ENCODE results near the gene KIF18B.
"Not testable (repeated sequence)": the region's sequence is repeated elsewhere in the genome, so short reads cannot be mapped to it uniquely, and the experiment has no call there.

Gene KIF18B

DNA sequence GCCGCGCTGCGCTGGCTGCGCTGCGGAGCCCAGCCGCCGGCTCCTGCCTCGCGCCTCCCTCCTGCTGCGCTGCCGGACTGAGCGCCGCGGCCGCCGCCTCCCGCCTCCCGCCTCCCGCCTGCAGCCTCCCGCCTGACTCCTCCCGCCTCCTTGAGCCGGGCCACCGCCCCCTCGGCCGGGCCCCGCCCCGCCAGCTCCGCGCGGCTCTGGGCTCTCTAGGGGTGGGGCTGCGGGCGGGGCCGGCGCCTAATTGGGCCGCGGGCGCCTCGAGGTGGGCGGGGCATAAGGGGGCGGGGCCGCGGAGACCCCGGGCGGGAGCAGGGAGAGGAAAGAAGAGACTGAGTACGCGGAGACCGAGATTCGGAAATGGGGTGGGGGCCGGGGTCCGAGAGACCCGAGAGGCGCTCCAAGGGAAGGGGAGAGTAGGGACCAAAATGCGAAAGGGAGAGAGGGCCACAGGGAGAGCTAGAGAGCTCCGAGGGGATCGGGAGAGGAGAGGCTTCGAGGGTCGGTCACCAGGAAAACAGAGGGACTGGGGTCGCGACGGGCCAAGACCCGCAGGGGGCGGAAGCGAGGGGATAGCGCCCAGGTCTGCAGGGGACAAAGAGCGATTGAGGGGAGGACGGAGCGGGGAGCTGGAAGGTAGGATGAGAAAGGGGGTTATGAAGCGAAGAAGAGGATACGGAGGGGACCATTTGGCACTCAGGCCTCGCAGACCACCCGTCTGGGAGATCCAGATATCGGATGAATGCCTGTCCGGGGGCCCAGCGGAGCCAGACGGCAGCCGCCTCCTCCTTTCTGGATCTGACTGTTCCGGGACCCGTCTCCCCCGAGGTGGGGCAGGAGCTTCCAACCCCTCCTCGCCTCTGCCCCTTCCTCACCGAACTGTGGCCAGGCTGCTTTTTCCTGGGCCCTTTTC is 20.9 kb upstream of the KIF18B start, which contains the start of gene C1QL1:
C1QL1 (minus strand) TSS at position 79 of the 919 bp plus-strand sequence. CDS start 255 bp downstream, outside the sequence.
- DNase-seq: peak; percentile 83

DNA sequence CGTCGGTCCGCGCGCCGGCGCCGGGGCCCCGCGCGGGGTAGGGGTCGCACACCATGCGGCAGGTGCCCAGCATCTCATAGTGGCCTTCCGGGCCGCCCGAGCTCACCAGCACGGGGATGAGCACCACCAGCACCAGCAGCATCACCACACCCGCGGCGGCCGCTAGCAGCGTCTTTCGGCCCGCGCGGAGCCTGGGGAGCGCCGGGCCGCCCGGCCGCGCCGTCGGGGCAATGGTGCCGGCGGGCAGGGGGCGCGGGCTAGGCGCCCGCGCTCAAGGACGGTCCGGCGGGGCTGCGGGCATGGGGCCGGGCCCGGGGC is 20.3 kb upstream of the KIF18B start:
- DNase-seq: no peak

DNA sequence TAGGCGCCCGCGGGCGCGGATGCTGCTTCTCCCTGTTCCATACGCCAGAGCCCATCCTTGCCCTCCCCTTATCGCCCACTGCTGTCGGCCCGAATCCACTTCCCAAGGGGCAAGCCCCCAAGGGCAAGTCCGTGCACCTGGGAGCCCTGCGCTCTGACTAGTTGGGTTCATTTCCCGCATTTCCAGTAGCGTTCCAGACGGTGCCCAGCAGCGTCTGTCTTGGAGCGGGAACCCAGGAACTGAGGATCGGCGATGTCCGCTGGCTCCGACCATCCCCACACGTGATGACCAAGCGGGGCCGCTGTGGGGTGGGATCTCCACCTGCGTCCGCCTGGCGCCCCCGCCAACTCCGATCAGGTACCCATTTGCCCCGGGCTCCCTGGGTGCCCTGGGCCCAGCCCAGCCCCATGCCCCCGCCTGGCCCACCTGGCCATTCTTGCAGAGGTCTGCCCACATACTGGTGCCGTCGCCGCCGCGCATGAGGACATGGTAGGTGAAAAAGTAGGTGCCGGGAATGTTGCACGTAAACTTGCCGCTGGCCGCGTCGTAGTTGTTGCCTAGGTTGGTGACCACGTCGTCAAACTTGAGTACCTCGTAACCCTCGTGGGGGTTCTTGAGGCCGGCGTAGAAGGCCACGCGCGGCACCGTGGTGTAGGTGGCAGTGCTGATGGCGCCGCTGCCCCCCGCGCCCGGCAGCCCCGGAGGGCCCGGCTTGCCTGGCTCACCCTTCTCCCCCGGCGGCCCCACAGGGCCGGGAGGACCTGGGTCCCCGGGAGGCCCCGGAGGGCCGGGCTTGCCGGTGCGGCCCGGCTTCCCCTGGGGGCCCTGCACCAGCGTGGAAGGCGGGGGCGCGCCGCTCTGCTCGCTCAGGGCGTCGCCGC is 19.7 kb upstream of the KIF18B start:
- DNase-seq: no peak

GRCh38 chr17:44966348-44967025 is 18.9 kb upstream of the KIF18B start:
- no peak for DNase-seq

- no peak for DNase-seq
Measured at GRCh38 chr17:44965481-44966234, 18.1 kb upstream of the KIF18B start.

- DNase-seq: no peak
Measured at GRCh38 chr17:44961921-44962350, 14.4 kb upstream of the KIF18B start.

- no peak for DNase-seq
Measured at GRCh38 chr17:44960691-44961090, 13.1 kb upstream of the KIF18B start.

GRCh38 chr17:44959821-44960531 is 12.4 kb upstream of the KIF18B start:
- no peak for DNase-seq

DNA sequence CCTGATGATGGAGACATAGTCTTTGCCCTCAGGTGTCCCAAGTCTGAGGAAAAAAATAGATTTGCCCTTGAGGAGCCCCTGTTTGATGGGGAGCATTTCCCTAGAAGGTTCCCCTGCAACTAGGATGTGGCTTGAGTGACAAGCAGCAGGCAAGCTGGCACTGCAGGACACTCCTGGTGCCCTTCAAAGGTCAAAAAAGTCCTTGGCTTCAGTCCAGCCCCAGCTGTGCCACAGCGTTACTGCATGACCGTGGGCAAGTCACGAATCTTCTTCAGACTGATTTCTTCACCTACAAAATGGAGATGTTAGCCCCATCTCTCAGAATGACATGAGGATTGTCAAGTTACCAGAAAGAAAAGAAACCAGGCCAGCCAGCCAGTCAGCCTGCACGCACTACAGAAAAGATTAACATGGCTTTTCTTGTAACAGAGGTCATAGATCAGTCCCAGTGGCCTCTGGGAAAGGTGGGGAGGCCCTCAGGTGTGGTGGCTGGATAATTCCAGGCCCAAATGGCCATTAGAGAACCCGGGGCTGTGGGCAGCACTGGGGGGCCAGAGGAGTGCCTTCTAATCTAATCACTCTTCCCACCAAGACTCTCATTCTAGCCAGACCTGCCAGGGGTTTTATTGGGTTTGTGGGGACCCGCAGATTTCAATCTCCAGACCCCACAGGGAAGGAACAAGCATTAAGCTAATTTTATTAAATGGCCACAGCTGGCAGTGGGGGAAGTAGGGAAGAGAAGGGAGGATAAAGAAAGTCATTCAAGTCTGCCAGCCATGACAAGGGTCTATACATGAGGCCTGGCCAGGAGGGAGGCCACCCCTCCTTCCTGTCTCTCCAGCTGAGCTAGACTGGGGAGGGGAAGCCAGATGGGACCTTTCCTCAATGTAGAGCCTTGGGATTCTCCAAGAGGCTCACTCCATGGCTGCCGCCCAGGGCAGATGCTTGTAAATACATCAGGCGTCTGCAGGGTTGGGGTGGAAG is 9.7 kb upstream of the KIF18B start:
- no peak for DNase-seq

DNA sequence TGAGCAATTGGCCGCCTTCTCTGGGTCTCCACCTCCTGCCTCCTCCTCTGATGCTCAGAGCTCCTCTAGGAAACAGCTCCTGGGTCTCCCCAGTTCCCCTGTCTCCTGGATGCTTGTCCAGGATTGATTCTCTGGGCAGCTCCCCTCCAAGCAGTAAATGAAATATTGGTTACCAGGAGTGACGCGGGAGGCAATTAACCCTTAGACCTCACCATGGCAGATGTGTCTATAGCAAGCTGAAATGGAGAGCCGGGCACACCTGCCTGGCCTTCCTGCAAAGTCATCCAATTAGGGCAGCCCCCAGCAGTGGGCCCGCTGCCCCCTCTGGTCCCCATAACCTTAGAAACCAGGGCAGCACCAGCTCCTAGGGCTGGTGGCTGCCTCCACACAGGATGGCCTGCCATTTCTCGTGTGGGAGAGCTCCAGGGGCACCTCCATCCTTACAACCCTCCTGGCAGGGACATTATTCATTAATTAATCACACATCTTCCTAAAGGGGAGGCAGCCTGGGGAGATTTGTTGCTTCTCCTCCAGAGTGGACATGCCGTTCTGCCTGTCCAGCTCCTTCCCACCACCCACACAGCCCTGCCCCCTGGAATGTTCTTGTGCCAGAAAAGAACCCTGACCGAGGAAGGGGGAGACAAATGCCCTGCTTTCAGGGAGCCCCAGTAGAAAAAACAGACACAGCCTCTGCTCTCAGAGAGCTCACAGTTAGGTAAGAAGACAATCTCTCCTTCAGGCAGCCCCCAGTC is 8.3 kb upstream of the KIF18B start:
- no peak for DNase-seq

DNA sequence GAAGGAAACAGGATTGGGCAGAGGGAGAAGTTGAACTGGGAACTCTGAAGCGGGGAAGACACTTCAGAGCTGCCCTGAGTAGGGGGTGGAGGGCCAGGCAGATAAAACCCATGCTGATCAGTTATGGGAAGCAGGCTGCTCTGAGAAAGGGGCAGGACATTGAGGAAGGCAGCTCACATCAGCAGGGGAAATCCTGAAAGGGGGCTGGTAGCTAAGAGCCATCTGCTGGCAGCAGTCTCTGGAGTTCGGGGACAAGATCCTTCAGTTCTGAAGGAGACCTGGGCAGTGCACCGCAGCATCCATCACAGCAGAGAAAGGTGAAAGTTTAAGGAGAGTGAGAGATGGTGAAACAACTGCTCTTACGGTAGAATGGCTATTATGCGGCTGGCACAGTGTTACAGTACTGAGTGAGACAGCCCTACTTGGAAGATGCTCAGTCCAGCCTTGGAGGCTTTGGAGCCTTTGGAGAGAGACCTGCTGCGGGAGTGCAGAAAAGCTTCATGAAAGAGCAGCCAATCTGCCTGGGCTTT is 5.4 kb upstream of the KIF18B start:
- DNase-seq: no peak

DNA sequence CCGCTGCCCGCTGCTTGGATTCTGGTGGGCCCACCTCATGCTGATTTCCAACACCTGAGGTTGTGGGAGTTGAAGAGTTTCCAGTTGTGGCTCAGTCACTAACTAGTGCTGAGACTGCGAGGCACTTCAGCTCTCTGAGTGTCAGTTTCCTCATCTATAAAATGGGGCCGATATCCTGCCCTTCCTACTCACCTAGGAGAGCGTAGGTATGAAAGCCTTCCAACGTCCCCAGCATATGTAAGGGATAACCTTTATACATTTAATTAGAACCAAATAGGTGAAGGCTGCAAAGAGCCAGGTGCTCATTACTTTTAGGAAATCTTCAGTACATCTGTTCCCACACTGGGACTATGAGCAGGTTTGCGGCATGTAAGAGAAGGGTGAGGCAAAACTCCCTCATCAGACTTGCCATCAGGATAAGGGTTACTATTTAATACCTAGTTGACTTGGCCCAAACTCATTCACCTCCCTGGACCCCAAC is 782 bp upstream of the KIF18B start:
- DNase-seq: no peak

- not testable (repeated sequence) for DNase-seq
Measured at GRCh38 chr17:44945652-44946051, 1.9 kb downstream of the KIF18B start.

GRCh38 chr17:44942456-44942855 is 5.1 kb downstream of the KIF18B start:
- no peak for DNase-seq

DNA sequence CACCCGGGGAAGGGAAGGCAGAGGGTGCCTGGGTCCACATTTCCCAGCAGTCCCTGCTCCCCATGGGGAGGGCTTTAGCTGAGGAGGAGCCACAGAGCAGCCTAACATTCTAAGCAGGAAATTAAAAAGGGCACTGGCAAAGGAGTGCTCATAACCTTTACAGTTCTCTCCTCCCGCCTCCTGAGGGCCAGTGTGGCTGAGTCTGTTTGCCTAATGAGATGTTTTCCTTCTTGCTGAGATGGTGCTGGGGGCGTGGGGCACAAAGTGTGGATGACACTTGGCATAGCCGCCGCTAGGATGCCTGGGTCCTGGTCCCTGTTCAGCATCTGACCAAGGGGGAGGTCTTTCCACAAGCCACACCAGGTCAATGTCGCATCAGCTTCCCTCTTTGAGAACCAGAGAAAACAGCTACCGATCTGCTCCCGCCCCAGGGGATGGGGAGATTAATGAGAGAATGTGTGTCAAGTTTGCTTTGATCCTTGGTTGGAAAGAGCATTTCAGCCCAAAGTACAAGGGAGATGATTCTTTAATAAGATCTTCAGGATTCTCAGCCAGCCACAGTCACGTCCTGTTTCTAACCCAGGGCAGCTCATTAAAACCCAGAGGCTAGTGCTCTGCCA is 5.8 kb downstream of the KIF18B start:
- DNase-seq: no peak

DNA sequence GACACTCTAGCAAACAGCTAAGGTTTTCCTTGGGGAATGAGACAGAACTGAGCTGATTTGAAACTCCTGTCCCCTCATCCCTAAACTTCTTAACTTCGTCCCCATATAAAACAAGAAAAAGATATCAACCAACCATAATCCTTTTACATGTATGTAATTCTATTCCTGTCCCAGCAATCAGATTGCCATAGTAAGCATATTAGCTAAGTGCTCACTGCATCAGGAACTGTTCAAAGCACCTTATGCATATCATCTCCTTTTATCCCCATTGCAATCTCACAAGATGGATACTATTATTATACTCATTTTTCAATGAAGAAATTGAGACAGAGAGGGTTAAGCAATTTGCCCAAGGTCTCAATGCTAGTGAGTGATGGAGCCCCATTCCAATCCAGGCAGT is 6.8 kb downstream of the KIF18B start:
- DNase-seq: no peak

DNA sequence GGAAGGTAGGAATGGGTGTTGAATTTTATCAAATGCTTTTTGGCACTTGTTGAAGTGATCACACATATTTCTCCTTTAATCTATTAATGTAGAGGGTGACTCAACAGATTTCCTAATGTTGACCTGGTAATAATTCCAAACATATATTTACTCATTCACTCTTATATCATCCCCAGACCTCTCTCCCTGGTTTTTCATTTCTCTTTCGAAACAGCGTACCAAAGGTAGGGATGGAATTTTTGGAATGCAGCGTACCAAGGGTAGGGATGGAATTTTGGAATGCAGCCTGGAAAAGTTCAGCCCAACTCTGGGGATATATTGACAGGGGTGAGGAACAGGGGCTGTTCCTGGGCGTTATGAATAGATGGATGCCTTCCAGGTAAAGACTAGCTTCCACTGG is 7.3 kb downstream of the KIF18B start:
- no peak for DNase-seq

DNA sequence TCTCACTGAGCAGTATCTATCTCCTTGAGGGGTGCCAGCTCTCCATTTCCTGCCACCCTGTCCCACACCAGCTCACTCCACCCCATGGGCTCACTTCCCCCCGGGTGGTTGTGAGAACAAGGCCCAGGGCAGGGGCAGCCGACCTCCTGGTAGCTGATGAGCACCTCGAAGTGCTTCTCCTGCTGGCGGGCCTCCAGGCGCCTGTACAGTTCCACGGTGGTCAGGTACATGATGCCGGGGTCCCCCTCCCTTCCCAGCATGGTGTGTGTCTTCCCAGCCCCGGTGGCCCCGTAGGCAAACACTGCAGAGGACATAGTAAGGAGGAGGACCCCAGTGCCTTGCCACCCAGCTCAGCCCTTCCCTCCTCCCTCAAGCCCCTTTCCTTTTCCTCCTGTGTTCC is 12.5 kb downstream of the KIF18B start:
- DNase-seq: no peak

DNA sequence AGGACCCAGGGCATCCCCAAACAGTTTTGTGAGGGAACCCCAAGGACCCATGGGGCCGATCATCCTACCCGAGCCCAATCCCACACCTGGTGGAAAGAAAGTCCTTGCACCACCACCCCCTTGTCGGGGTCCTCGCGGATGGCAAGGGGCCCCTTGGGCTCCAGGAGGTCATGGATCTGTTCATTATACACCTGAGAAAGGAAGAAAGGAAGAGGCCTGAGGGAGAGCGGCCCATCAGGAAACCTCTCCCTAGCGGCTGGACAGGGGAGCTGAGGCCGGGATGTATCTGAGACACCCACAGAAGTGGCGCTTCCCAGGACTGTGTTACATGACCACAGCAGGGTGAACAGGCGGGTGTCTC is 12.8 kb downstream of the KIF18B start:
- no peak for DNase-seq

Measured in stimulated activated CD4-positive, alpha-beta T cell treated with anti-CD3 and anti-CD28 coated beads, Interleukin-1b, Interleukin-23, amount 100 ng/mL, for 48 hours (primary cell).